Activated effector memory CD4-positive, alpha-beta T cell treated with anti-CD3 and anti-CD28 coated beads, Interleukin-2, amount 50 U/mL, for 16 hours (primary cell): ENCODE data around the gene PHACTR3.
"Not testable (repeated sequence)": the region's sequence is repeated elsewhere in the genome, so short reads cannot be mapped to it uniquely, and the experiment has no call there.

Experiments
- DNase-seq: peaks from one replicate; pipeline ENCODE4 v3.0.0-alpha.2; 2020

PHACTR3 gene

DNA sequence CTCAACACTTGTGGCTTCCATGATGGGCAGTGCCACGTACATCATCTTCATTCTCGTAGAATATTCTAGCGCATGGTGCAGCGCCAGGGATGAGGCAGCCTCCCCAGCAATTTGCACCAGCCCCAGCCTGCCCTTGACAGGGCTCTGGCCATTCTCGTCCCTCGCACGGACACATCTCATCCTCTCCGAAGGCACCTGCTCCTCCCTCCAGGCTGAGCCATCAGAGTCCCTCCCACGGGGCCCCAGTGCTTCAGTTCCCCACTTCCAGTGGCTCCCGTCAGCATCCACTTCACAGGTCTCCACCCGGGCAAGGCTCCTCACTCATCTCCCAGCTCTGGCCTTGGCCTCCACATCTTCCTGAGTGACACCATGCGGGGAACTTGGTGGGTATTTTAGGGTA lies 13.3 kb upstream of the PHACTR3 start:
- DNase-seq: no peak

- no peak for DNase-seq
Observed at GRCh38 chr20:59596690-59597089, 7.7 kb upstream of the PHACTR3 start.

DNA sequence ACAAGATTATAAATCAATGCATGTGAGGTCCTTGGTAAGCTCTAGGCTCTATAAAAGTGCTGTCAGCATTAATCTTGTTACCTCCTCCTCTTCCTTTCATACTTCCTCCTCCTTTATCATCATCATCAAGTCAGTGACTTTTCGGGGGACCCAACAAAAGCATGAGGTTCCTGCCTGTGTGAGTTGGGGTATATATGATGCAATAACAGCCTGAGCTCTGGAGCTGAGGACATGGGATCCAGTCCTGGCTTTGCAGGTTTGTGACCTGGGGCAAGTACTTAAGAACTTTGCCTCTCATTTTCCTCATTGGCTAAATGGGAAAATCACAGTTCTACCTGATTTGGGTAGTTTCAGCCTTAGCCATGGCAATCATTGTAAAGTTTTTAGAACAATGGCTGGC lies 7.1 kb upstream of the PHACTR3 start:
- no peak for DNase-seq

DNA sequence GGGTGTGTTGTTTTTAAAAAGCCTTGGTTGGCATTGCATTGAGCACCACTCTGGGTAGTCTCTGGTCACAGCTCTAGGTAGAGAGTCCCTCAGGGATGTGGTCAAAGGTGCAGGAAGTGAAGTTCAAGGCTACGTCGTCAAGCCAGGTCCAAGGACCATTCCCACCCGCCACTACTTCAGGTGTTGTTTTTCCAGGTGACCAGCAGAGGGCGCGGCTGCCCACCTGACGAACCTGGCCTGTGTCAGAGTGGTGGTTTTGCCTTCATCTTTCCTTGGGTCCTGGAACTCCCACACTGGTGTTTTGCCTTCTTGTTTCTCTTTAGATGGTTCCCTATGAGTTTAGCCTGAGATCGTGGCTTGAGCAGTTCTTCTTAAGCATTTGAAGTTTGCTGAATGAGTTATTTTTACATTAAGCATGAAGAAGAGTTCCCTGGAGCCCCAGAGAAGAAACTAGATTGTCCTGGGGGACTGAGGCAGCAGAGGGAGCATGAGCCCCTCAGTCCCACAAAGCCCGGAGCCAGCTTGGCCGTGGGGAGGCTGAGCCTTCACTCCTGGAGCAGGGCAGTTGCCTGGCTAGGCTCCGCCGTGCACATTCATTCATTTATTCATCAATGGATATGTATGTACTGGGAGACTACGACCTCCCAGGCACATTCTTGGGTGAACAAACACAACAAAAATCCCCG lies 5.6 kb upstream of the PHACTR3 start:
- DNase-seq: peak; percentile 72

DNA sequence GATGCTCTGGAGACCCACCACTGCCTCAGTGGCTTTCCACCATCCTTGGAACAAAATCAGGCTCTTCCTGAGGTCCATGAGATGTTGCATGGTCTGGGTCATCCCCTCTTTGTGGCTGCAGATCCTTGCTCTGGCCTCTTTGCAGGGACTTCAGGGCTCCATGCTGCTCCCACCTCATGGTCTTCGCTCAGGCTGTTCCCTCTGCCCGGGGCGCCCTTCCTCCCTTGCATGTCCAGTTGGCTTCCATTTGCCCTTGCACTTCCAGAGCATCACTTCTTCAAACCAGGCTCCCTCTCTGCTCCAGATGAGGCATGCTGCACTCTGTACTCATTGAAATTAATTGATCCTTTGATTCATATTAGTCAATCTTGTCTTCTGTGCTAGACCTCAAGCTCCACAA lies 4.4 kb upstream of the PHACTR3 start:
- DNase-seq: no peak

GRCh38 chr20:59600472-59600871 lies 3.9 kb upstream of the PHACTR3 start:
- no peak for DNase-seq

DNA sequence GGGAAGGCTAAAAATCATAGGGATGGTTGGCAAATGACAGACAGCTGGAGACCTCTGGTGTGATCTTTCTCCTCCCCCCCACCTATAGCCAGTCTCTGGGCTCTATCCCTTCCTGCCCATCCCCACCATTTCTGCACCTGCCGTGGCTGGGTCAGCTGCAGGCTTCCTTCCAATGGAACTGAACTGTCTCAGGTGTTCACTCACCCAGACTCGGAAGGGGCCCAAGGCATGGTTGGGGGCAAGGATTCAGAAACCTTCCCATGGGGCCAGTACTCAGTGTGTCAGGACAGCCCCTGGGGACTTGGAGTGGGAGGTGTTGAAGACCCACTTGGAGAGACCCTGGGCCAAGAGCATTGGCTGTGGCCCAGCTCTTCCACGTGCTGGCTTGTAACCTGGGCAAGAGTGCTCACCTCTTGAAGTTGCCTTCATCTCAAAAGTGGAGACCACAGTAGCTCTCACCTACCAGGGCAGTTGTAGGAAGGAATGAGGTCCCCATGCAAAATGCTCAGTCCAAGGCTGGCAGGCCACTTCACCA lies 1.7 kb upstream of the PHACTR3 start:
- no peak for DNase-seq

DNA sequence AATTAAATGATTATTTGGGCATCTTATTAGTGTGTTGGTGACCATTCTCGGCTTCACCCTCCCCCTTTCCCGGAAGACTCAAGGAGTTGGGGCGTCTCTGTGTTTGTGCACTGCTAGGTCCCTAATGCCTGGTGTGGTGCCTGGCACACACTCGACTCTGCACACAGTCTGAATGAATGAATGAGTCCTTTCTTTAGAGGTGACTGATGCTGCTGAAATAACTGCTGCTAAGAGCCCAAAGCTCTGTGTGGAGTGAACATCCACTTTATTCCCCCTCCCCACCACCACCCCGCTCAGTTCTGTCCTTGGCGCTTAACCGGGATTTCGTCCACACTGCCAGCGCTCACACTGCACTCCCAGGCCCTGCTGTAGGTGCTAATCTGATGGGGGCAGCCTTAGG lies 1.2 kb upstream of the PHACTR3 start:
- no peak for DNase-seq

DNA sequence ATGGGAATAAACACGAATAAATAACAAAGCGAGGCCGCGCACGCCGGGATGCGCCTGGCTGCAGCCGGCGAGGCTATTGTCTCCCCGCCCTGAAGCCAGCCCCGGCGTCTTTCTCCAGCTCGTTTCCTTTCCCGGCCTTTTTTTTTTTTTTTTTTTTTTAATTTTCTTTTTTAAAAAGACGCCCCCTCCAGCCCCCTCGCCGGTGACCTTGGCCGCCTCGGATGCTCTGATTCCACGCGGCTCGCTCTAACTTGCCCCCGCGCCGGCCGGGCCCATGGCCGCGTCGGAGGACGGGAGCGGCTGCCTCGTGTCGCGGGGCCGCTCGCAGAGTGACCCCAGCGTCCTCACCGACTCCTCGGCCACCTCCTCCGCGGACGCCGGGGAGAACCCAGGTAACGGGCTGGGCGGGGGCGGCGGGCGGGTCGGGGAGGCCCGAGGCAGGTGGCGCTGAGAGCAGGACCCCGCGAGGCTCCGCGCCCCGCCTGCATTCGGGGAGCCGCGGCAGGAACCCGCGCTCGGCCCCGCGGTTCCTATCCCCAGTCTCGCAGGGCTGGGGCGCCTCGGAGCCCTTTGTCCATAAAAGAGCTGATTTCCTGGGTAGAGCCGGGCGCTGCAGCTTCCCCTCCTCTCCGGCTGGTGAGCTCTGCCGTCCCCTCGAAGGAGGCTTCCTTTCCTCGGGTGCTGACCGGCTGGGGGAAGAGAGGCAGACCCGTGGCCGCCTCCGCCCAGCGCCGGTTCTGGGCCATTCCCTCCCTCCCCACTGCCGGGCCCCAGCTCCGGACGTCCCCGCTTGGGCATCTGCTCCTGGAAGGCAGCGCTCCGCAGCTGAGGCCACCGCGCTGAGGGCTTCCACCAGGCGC lies 631 bp downstream of the PHACTR3 start:
- DNase-seq: no peak

GRCh38 chr20:59605601-59606364 lies 1.4 kb downstream of the PHACTR3 start:
- no peak for DNase-seq

GRCh38 chr20:59606566-59606965 lies 2.2 kb downstream of the PHACTR3 start:
- no peak for DNase-seq

GRCh38 chr20:59608396-59608795 lies 4.1 kb downstream of the PHACTR3 start:
- no peak for DNase-seq

- DNase-seq: no peak
Observed at GRCh38 chr20:59608871-59609270, 4.5 kb downstream of the PHACTR3 start.

- no peak for DNase-seq
Observed at GRCh38 chr20:59611286-59611685, 6.9 kb downstream of the PHACTR3 start.

DNA sequence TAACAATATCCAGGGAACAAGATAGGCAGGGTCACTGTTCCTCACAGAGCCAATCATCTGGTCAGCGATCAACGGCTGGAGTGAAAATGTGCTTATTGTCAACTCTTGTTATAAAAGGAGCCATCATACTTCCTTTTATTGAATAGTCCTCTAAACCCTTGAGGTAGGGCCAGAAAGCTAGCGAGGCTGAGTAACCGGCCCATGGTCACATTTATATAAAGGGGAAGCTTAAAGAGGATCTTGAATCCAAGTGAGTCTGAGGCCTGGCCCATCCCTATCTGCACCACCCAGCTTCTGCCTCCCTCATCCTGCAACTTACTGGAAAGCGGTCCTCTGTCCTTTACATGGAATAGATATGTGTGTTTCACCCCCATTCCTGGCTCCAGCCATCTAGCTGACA lies 9.5 kb downstream of the PHACTR3 start:
- DNase-seq: no peak

DNA sequence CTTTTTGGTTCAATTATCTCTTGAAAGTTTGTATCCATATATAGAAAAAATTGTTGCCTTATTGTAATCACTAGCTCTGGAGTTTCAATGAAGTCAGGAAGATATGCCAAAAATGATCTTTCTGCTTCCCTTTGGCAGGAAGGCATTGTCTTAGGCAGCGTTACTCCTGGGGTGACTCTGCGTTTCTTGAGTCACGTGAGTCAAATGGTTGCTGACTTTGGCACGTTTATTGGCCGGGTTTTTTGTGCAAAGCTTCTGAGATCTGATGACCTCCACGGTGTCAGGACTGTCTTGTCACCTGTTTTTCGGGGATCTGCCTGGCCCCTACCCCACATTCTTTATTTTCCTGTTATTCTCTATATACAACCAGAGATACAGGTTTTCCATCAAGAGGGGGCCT lies 10.4 kb downstream of the PHACTR3 start:
- DNase-seq: no peak

DNA sequence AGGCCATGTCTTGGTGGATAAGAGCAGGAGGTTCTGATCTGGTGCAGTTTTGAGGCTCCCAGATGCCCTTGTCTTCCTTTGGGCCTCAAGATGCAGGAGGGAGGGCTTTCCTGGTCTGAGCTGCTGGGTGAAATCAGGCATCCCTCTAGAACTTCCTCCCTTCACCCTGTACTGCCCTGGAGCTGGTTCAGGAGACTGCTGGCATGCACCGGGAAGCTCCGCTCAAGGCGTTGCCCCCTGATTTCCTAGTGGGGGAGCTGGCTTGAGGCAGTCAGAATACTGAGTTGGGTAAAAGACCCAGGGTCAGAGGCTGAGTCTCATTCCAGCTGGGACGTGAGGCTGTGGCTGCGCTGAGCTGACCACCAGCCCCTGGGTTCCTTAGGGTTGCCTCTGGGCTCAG lies 12.0 kb downstream of the PHACTR3 start:
- peak; percentile 16 for DNase-seq

DNA sequence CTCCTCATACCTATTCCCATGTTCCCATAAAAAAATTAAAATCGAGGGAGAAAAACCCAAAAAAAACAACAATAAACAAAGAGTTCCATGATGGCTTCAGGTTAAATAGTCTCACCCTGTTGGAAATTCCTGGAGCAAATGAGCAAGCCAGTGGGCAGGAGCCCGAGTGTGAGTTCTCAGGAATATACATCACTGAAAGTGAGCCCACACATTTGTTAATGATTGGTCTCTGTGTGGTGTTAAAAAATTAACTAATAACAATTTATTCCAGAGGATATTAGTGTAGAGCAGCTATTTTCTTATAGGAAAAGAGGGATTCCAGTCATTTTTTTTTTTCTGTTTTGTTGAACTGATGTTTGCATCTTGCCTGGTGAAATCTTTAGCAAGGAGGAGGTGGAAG lies 12.9 kb downstream of the PHACTR3 start:
- DNase-seq: no peak

GRCh38 chr20:59618131-59618530 lies 13.8 kb downstream of the PHACTR3 start:
- DNase-seq: peak; percentile 25

GRCh38 chr20:59618585-59618984 lies 14.2 kb downstream of the PHACTR3 start:
- not testable (repeated sequence) for DNase-seq

DNA sequence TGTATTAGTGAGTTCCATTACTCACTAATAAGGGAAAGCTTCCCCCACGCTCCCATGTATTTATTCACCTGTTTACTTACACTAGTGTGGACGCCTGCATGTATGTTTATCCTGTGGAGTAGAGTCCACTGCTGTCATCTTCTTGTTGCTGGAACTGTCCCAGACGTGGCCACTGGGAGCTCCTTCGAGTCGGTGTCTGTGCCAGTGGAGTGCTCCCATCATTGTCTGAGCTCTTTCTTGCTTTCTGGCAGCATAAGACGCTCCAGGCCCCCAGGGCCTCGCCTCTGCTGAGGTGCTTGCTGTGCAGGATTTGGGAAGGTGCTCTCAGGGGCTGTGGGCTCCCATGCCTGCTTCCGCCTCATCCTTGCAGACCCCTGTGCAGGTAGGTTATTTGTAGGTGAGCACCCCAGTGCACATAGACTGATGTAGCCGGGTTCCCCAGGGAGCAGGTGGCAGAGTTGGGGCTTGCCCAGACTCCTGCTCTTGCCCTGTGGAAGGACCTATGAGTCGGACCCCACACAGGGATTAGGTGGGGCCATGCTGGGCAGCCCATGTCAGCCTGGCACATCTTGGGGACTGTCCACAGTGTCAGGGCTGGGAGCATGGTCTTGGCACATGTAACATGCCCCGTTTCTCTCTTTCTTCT lies 16.6 kb downstream of the PHACTR3 start:
- DNase-seq: no peak

DNA sequence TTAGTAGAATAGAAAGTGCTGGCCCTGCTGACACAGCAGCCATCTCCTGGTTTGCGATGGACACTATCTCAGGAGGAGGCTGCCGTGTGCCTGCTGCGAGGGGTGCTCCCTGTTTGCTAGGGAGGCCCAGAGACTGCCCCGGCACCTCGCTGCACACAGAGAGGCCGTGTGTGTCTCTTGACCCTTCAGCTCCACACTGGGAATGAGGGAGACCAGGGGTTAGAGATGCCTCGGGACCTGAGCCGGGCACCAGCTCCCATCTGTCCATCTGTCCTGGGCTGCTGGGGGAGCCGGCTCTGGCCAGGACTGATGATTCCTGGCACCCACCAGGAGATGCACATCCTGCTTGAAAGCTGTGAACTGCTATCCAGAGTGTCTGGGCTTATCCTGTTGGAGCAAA lies 18.2 kb downstream of the PHACTR3 start:
- DNase-seq: no peak

- no peak for DNase-seq
Observed at GRCh38 chr20:59623133-59623532, 18.8 kb downstream of the PHACTR3 start.
